IMR-90 (cell line): Measurements from ENCODE around the gene SLC25A19.

Experiments
- BHLHE40 ChIP-seq: fragments of 150-350 bp; IDR thresholded peaks from 2 replicates; pipeline ENCODE4 v1.6.1; 2016; ENCODE audit warnings: mild to moderate bottlenecking, low read depth, low read length
- CHD1 ChIP-seq: IDR thresholded peaks from 2 replicates; pipeline ENCODE4 v1.6.1; 2012; ENCODE audit warnings: low read depth, low read length, improper control_type of control experiment
- CTCF ChIP-seq: conservative IDR thresholded peaks from 2 replicates; pipeline ENCODE4 v1.5.1; 2012; ENCODE audit warnings: mild to moderate bottlenecking, low read depth, low read length, improper control_type of control experiment
- MAFK ChIP-seq: IDR thresholded peaks from 2 replicates; pipeline ENCODE4 v1.6.1; 2012; ENCODE audit warnings: low read depth, low read length, improper control_type of control experiment
- MXI1 ChIP-seq: IDR thresholded peaks from 2 replicates; pipeline ENCODE4 v1.6.1; 2012; ENCODE audit warnings: low read depth, mild to moderate bottlenecking, low read length, moderate library complexity, borderline replicate concordance
- POLR2A ChIP-seq: IDR thresholded peaks from 2 replicates; pipeline ENCODE4 v1.6.1; 2012; ENCODE audit warnings: mild to moderate bottlenecking, low read depth, low read length
- RAD21 ChIP-seq: IDR thresholded peaks from 2 replicates; pipeline ENCODE4 v1.6.1; 2012; ENCODE audit warnings: low read length, improper control_type of control experiment
- RFX5 ChIP-seq: IDR thresholded peaks from 2 replicates; pipeline ENCODE4 v1.8.0; 2012; ENCODE audit warnings: low read depth, mild to moderate bottlenecking, low read length, moderate library complexity
- SMC3 ChIP-seq: fragments of 150-350 bp; IDR thresholded peaks from 2 replicates; pipeline ENCODE4 v1.6.1; 2016; ENCODE audit warnings: low read depth, mild to moderate bottlenecking, antibody characterized with exemption, low read length, moderate library complexity
- TF ChIP-seq, protein P1 (sequence below): fragments of 150-350 bp; IDR thresholded peaks from 2 replicates; pipeline ENCODE4 v1.6.1; 2016; ENCODE audit warnings: low read depth, mild to moderate bottlenecking, low read length, moderate library complexity, borderline replicate concordance
- TF ChIP-seq, protein P2 (sequence below): fragments of 150-350 bp; IDR thresholded peaks from 2 replicates; pipeline ENCODE4 v1.6.1; 2017; ENCODE audit warnings: mild to moderate bottlenecking, antibody characterized with exemption, low read length, low read depth

DNA sequence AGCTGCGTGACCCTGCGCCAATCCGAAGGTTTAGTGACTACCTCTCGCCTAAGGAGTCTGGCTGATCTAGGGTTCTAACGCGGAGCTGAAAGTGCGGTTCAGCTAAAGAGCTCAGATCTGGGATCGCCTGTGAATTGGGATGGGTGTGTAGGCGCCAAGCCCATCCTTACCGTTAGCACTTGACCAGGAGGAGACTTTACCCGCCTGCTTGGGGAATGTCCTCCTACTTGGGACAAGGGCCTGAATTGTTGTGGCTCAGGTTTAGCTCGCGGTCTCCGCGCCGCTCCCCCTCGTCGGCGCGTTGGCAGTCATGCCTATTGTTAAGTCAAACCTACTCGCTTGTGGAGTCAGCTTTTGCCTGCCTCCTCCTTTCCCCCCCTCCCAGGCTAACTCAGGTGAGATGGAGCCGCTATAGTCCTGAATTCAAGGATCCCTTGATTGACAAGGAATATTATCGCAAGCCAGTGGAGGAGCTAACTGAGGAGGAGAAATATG lies 27.1 kb downstream of the SLC25A19 start:
- TF ChIP-seq POLR2A (no peak), RAD21 (no peak), CTCF (no peak), SMC3 (no peak), CHD1 (no peak), MXI1 (no peak), MAFK (no peak), BHLHE40 (no peak), RFX5 (no peak)
- TF ChIP-seq, protein P1, sequence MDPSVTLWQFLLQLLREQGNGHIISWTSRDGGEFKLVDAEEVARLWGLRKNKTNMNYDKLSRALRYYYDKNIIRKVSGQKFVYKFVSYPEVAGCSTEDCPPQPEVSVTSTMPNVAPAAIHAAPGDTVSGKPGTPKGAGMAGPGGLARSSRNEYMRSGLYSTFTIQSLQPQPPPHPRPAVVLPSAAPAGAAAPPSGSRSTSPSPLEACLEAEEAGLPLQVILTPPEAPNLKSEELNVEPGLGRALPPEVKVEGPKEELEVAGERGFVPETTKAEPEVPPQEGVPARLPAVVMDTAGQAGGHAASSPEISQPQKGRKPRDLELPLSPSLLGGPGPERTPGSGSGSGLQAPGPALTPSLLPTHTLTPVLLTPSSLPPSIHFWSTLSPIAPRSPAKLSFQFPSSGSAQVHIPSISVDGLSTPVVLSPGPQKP, result no peak
- TF ChIP-seq, protein P2, sequence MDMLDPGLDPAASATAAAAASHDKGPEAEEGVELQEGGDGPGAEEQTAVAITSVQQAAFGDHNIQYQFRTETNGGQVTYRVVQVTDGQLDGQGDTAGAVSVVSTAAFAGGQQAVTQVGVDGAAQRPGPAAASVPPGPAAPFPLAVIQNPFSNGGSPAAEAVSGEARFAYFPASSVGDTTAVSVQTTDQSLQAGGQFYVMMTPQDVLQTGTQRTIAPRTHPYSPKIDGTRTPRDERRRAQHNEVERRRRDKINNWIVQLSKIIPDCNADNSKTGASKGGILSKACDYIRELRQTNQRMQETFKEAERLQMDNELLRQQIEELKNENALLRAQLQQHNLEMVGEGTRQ, result no peak
